K562 (cell line): ENCODE measurements around the gene RREB1. TPM values are rescaled to one million over a fixed set of nuclear protein-coding genes. Genes with fewer than 3 reads are reported as not detected.

ENCODE experiments used
- CBFB ChIP-seq: sonication (generic); formaldehyde crosslinking; IDR thresholded peaks from 2 replicates; pipeline ENCODE4 v1.4.0; 2020; ENCODE audit warnings: mild to moderate bottlenecking, missing genetic modification reagents
- CBX5 ChIP-seq: IDR thresholded peaks from 2 replicates; pipeline ENCODE4 v1.6.1; 2014; ENCODE audit warnings: low read depth, borderline replicate concordance
- ETS2 ChIP-seq: IDR thresholded peaks from 2 replicates; pipeline ENCODE4 v1.6.1; 2016; ENCODE audit warnings: borderline replicate concordance, missing genetic modification characterization, mild to moderate bottlenecking, moderate library complexity, missing compliant biosample characterization; ENCODE audit not compliant: poor library complexity, severe bottlenecking
- ETV6 ChIP-seq, 3 experiments: fragments of 150-350 bp in 1 of 3; sonication (generic) in 1 of 3; formaldehyde crosslinking in 1 of 3; IDR thresholded peaks; 2 replicates each; pipeline versions ENCODE4 v1.6.1 to v1.8.0; 2014 to 2022; ENCODE audit warnings: borderline replicate concordance in 2 of 3, low read depth in 2 of 3, antibody characterized with exemption in 1 of 3, low read length in 1 of 3, mild to moderate bottlenecking in 1 of 3, missing genetic modification reagents in 1 of 3
- FOXA3 ChIP-seq, 2 experiments: fragments of 450-650 bp in 1 of 2; sonication (generic) in 1 of 2; formaldehyde crosslinking; IDR thresholded peaks in 1 of 2; conservative IDR thresholded peaks in 1 of 2; 2 replicates each; pipeline versions ENCODE4 v1.4.0 to v1.8.0; 2020 to 2022; ENCODE audit warnings: mild to moderate bottlenecking in 2 of 2, missing genetic modification reagents in 1 of 2
- GATAD2B ChIP-seq: fragments of 450-650 bp; IDR thresholded peaks from 2 replicates; pipeline ENCODE4 v1.6.1; 2017; ENCODE audit warnings: mild to moderate bottlenecking, borderline replicate concordance
- HMGN3 ChIP-seq: IDR thresholded peaks from 2 replicates; pipeline ENCODE4 v1.6.1; 2011; ENCODE audit warnings: borderline replicate concordance, low read depth, mild to moderate bottlenecking, mixed read lengths, low read length; ENCODE audit not compliant: insufficient read length; ENCODE audit errors: extremely low read depth
- IFI16 ChIP-seq: fragments of 250-450 bp; sonication (Bioruptor Pico); IDR thresholded peaks from 2 replicates; pipeline ENCODE4 v2.1.2; 2022; ENCODE audit warnings: mild to moderate bottlenecking, inconsistent platforms
- KAT8 ChIP-seq: fragments of 450-650 bp; IDR thresholded peaks from 2 replicates; pipeline ENCODE4 v1.6.1; 2016; ENCODE audit warnings: low read depth, mild to moderate bottlenecking
- NONO ChIP-seq, 2 experiments: fragments of 200-400 bp in 1 of 2; fragments of 450-650 bp in 1 of 2; formaldehyde crosslinking in 1 of 2; IDR thresholded peaks; 2 replicates each; pipeline ENCODE4 v1.6.1; 2017; ENCODE audit warnings: low read depth in 2 of 2, mild to moderate bottlenecking in 2 of 2, moderate library complexity in 2 of 2, low read length in 1 of 2
- STAT5B ChIP-seq: fragments of 250-450 bp; sonication (Bioruptor Pico); IDR thresholded peaks from 2 replicates; pipeline ENCODE4 v1.8.0; 2021; ENCODE audit warnings: mild to moderate bottlenecking, inconsistent platforms
- TFAM ChIP-seq: fragments of 250-450 bp; sonication (Bioruptor Pico); conservative IDR thresholded peaks from 2 replicates; pipeline ENCODE4 v1.5.0; 2021; ENCODE audit warnings: mild to moderate bottlenecking, moderate library complexity
- THAP12 ChIP-seq: fragments of 250-450 bp; sonication (Bioruptor Pico); IDR thresholded peaks from 2 replicates; pipeline ENCODE4 v1.9.0; 2021; ENCODE audit warnings: mild to moderate bottlenecking, inconsistent platforms
- U2AF1 ChIP-seq: fragments of 200-400 bp; formaldehyde crosslinking; optimal IDR thresholded peaks from 2 replicates; pipeline ENCODE3; 2017; ENCODE audit warnings: mild to moderate bottlenecking, low read depth, low read length, moderate library complexity
- USF1 ChIP-seq: sonication (generic); formaldehyde crosslinking; IDR thresholded peaks from 2 replicates; pipeline ENCODE4 v1.9.0; 2022; ENCODE audit warnings: mild to moderate bottlenecking, missing genetic modification reagents
- ZKSCAN3 ChIP-seq: fragments of 250-450 bp; sonication (Bioruptor Pico); IDR thresholded peaks from 2 replicates; pipeline ENCODE4 v1.4.0; 2020
- ZNF217 ChIP-seq: sonication (generic); formaldehyde crosslinking; IDR thresholded peaks from 2 replicates; pipeline ENCODE4 v1.8.0; 2022; ENCODE audit warnings: mild to moderate bottlenecking, missing genetic modification reagents
- ZNF239 ChIP-seq: fragments of 250-450 bp; sonication (Bioruptor Pico); IDR thresholded peaks from 2 replicates; pipeline ENCODE4 v1.4.0; 2020; ENCODE audit warnings: mild to moderate bottlenecking
- ZNF384 ChIP-seq: IDR thresholded peaks from 2 replicates; pipeline ENCODE4 v1.6.1; 2012; ENCODE audit warnings: low read depth, low read length, improper control_type of control experiment
- ZNF408 ChIP-seq: fragments of 250-450 bp; sonication (Bioruptor Pico); IDR thresholded peaks from 2 replicates; pipeline ENCODE4 v1.4.0; 2020; ENCODE audit warnings: low read depth, mild to moderate bottlenecking, moderate library complexity
- polyA plus RNA-seq, 8 experiments: library from polyadenylated mRNA; depleted of rRNA in 4 of 8; stranded (reverse) in 5 of 8; unstranded in 3 of 8; fragments of >200 nt; fragmentation: Nextera tagmentation in 2 of 8; fragmentation: Illumina TruSeq in 1 of 8; extraction: Ambion mirVana in 2 of 8; extraction: Trizol in 1 of 8; gene quantifications; 2 replicates each; pipeline versions ENCODE4 v1.2.1 to v1.2.3, GENCODE V29; 2011 to 2014; ENCODE audit warnings: inconsistent platforms in 1 of 8, missing spikeins in 1 of 8
- total RNA-seq, 7 experiments: library from RNA; depleted of rRNA in 6 of 7; stranded (reverse); fragments of >200 nt in 6 of 7; fragmentation: Illumina TruSeq in 2 of 7; extraction: Trizol in 2 of 7; gene quantifications; 2 replicates each; pipeline versions ENCODE4 v1.2.1 to v1.2.3, GENCODE V29; 2011 to 2021; ENCODE audit warnings: low replicate concordance in 1 of 7
- TF ChIP-seq, protein P1 (sequence below): IDR thresholded peaks from 2 replicates; pipeline ENCODE4 v1.6.1; 2016; ENCODE audit warnings: missing genetic modification characterization, missing compliant biosample characterization
- TF ChIP-seq, protein P2 (sequence below): fragments of 450-650 bp; IDR thresholded peaks from 2 replicates; pipeline ENCODE4 v1.6.1; 2016; ENCODE audit warnings: missing biosample characterization, missing genetic modification characterization

Gene RREB1
- total and polyA plus RNA-seq, 9 of the 15 experiments (the other 6 are each of a cell fraction or from before 2014, with no cell fraction given) = 3.3 to 64.2 (median 19.3) TPM

- no peak for TF ChIP-seq HMGN3
- no peak for TF ChIP-seq ZNF217
- TF ChIP-seq ETS2 = no peak
- TF ChIP-seq ETV6 (IDR thresholded peaks at IDR 0.05; ENCODE audit: borderline replicate concordance in 1 of 2, low read depth in 2 of 2, low read length in 1 of 2) = no peak
- no peak for TF ChIP-seq ETV6 (CRISPR knock-in tag; IDR thresholded peaks at IDR 0.05; ENCODE audit: borderline replicate concordance)
- TF ChIP-seq TFAM (CRISPR knock-in tag) = no peak
- TF ChIP-seq CBFB = no peak
- no peak for TF ChIP-seq ZKSCAN3
- TF ChIP-seq U2AF1 = no peak
- TF ChIP-seq KAT8 = no peak; the same call in 1 of the 2 replicates
- TF ChIP-seq STAT5B (CRISPR knock-in tag) = no peak
- no peak for TF ChIP-seq ZNF408
- TF ChIP-seq ZNF384 = no peak
- no peak for TF ChIP-seq CBX5
- TF ChIP-seq, protein P1, sequence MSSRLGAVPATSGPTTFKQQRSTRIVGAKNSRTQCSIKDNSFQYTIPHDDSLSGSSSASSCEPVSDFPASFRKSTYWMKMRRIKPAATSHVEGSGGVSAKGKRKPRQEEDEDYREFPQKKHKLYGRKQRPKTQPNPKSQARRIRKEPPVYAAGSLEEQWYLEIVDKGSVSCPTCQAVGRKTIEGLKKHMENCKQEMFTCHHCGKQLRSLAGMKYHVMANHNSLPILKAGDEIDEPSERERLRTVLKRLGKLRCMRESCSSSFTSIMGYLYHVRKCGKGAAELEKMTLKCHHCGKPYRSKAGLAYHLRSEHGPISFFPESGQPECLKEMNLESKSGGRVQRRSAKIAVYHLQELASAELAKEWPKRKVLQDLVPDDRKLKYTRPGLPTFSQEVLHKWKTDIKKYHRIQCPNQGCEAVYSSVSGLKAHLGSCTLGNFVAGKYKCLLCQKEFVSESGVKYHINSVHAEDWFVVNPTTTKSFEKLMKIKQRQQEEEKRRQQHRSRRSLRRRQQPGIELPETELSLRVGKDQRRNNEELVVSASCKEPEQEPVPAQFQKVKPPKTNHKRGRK (tag) = no peak
- no peak for TF ChIP-seq NONO (IDR thresholded peaks at IDR 0.05; ENCODE audit: low read depth in 2 of 2, low read length in 1 of 2)
- TF ChIP-seq, protein P2, sequence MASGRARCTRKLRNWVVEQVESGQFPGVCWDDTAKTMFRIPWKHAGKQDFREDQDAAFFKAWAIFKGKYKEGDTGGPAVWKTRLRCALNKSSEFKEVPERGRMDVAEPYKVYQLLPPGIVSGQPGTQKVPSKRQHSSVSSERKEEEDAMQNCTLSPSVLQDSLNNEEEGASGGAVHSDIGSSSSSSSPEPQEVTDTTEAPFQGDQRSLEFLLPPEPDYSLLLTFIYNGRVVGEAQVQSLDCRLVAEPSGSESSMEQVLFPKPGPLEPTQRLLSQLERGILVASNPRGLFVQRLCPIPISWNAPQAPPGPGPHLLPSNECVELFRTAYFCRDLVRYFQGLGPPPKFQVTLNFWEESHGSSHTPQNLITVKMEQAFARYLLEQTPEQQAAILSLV (tag) = no peak
- TF ChIP-seq ZNF239 (CRISPR knock-in tag) = no peak
- peak; percentile 40; the same call in 1 of the 2 replicates for TF ChIP-seq USF1 (CRISPR knock-in tag)
- no peak for TF ChIP-seq THAP12 (CRISPR knock-in tag)
- TF ChIP-seq GATAD2B = peak; percentile 50; the same call in 1 of the 2 replicates
- TF ChIP-seq FOXA3 (CRISPR knock-in tag; conservative IDR thresholded peaks at IDR 0.05 in 1 of 2, IDR thresholded peaks at IDR 0.05 in 1 of 2) = peak in 1 of 2 experiments; percentile 73; a peak in 1 of 4 replicates
- no peak for TF ChIP-seq IFI16 (CRISPR knock-in tag)
These were observed 42.8 kb downstream of the RREB1 start (continued) for GRCh38 chr6:7150381-7151064.
